Liver (tissue), 9 donors: ENCODE data around the gene HMX2. TPM values are rescaled to one million over a fixed set of nuclear protein-coding genes. Genes with fewer than 3 reads are reported as not detected.

Source experiments
- DNase-seq: peaks from one replicate; pipeline ENCODE4 v3.0.0-alpha.2; 2017; ENCODE audit warnings: low spot score
- H3K27ac ChIP-seq, 2 donors: one replicate each; pipeline ENCODE4 v1.7.0; 2013; ENCODE audit warnings: inconsistent platforms in 2 of 2, low read length in 2 of 2, control low read depth in 1 of 2, low read depth in 1 of 2, mild to moderate bottlenecking in 1 of 2
- H3K27me3 ChIP-seq, 4 donors: one replicate each; pipeline versions ENCODE4 v1.6.1 to v1.7.0; 2013; ENCODE audit warnings: low read length in 3 of 4, inconsistent platforms in 1 of 4, mild to moderate bottlenecking in 1 of 4, moderate library complexity in 1 of 4; ENCODE audit not compliant: control insufficient read depth in 4 of 4, insufficient read depth in 4 of 4
- H3K36me3 ChIP-seq, 4 donors: one replicate each; pipeline versions ENCODE4 v1.6.1 to v1.7.0; 2013; ENCODE audit warnings: low read length in 3 of 4, mild to moderate bottlenecking in 3 of 4, low read depth in 1 of 4, moderate library complexity in 1 of 4; ENCODE audit not compliant: control insufficient read depth in 4 of 4, insufficient read depth in 3 of 4
- H3K4me1 ChIP-seq, 4 donors: one replicate each; pipeline versions ENCODE4 v1.6.1 to v1.7.0; 2013; ENCODE audit warnings: low read length in 3 of 4, mild to moderate bottlenecking in 3 of 4, moderate library complexity in 1 of 4; ENCODE audit not compliant: control insufficient read depth in 4 of 4, insufficient read depth in 4 of 4
- H3K4me3 ChIP-seq, 3 donors: one replicate each; pipeline versions ENCODE4 v1.6.1 to v1.7.0; 2013; ENCODE audit warnings: low read length in 3 of 3, control low read depth in 1 of 3, low read depth in 1 of 3, mild to moderate bottlenecking in 1 of 3
- H3K9ac ChIP-seq, 2 donors: one replicate each; pipeline ENCODE4 v1.7.0; 2013; ENCODE audit warnings: low read length in 2 of 2, mild to moderate bottlenecking in 2 of 2, moderate library complexity in 2 of 2, control low read depth in 1 of 2, low read depth in 1 of 2
- H3K9me3 ChIP-seq, 4 donors: one replicate each; pipeline versions ENCODE4 v1.6.1 to v1.7.0; 2013; ENCODE audit warnings: low read length in 3 of 4; ENCODE audit not compliant: control insufficient read depth in 4 of 4
- EGR1 ChIP-seq, 2 donors: IDR thresholded peaks; 2 replicates each; pipeline ENCODE4 v1.6.1; 2016 to 2018; ENCODE audit warnings: antibody characterized with exemption in 2 of 2, low read depth in 2 of 2
- FOXA1 ChIP-seq: IDR thresholded peaks from 2 replicates; pipeline ENCODE4 v1.6.1; 2016; ENCODE audit warnings: antibody characterized with exemption
- FOXA2 ChIP-seq: IDR thresholded peaks from 2 replicates; pipeline ENCODE4 v1.6.1; 2016; ENCODE audit warnings: antibody characterized with exemption
- GABPA ChIP-seq, 2 donors: IDR thresholded peaks in 1 of 2; conservative IDR thresholded peaks in 1 of 2; 2 replicates each; pipeline ENCODE4 v1.6.1; 2016; ENCODE audit warnings: antibody characterized with exemption in 2 of 2, mild to moderate bottlenecking in 1 of 2, moderate library complexity in 1 of 2
- HNF4A ChIP-seq, 2 donors: conservative IDR thresholded peaks; 2 replicates each; pipeline ENCODE4 v1.6.1; 2016; ENCODE audit warnings: antibody characterized with exemption in 2 of 2, mild to moderate bottlenecking in 2 of 2
- NR2F2 ChIP-seq: IDR thresholded peaks from 2 replicates; pipeline ENCODE4 v1.6.1; 2016; ENCODE audit warnings: antibody characterized with exemption
- RAD21 ChIP-seq, 2 donors: IDR thresholded peaks; 2 replicates each; pipeline ENCODE4 v1.6.1; 2016; ENCODE audit warnings: antibody characterized with exemption in 2 of 2, mild to moderate bottlenecking in 2 of 2
- RXRA ChIP-seq, 2 donors: IDR thresholded peaks; 2 replicates each; pipeline ENCODE4 v1.6.1; 2017 to 2018; ENCODE audit warnings: antibody characterized with exemption in 2 of 2, mild to moderate bottlenecking in 1 of 2
- SP1 ChIP-seq: IDR thresholded peaks from 2 replicates; pipeline ENCODE4 v1.6.1; 2018; ENCODE audit warnings: antibody characterized with exemption, mild to moderate bottlenecking
- TAF1 ChIP-seq: conservative IDR thresholded peaks from 2 replicates; pipeline ENCODE4 v1.6.1; 2016; ENCODE audit warnings: antibody characterized with exemption, mild to moderate bottlenecking
- WGBS: extraction: QIAGEN DNeasy Blood & Tissue Kit; methylation state at CpG from one replicate; pipeline ENCODE4 v1.1.7; 2013; 5-methylcytosine and 5-hydroxymethylcytosine counted together
- polyA plus RNA-seq, 2 donors: library from polyadenylated mRNA; stranded (reverse) in 1 of 2; unstranded in 1 of 2; fragments of 200-250 nt in 1 of 2; fragments of >200 nt in 1 of 2; fragmentation: Nextera tagmentation in 1 of 2; extraction: Ambion mirVana in 1 of 2; gene quantifications; one replicate each; pipeline versions ENCODE4 v1.2.1 to v1.2.3, GENCODE V29; 2013 to 2015
- total RNA-seq, 2 donors: library from RNA; depleted of rRNA; stranded (reverse); fragments of >200 nt; gene quantifications; one replicate each; pipeline ENCODE4 v1.2.3, GENCODE V29; 2014
- TF ChIP-seq, protein P1 (sequence below): fragments of 150-350 bp; IDR thresholded peaks from 2 replicates; pipeline ENCODE4 v1.5.1; 2017; ENCODE audit warnings: improper control_type of control experiment, low read depth, low read length; ENCODE audit not compliant: missing input control
- TF ChIP-seq, protein P2 (sequence below): IDR thresholded peaks from 2 replicates; pipeline ENCODE4 v1.6.1; 2016; ENCODE audit warnings: antibody characterized with exemption, mild to moderate bottlenecking
- TF ChIP-seq, protein P3 (sequence below): IDR thresholded peaks from 2 replicates; pipeline ENCODE4 v1.6.1; 2016; ENCODE audit warnings: antibody characterized with exemption
- TF ChIP-seq, protein P4 (sequence below): IDR thresholded peaks from 2 replicates; pipeline ENCODE4 v1.6.1; 2016; ENCODE audit warnings: antibody characterized with exemption
- TF ChIP-seq, protein P5 (sequence below): IDR thresholded peaks from 2 replicates; pipeline ENCODE4 v1.6.1; 2016; ENCODE audit warnings: antibody characterized with exemption
- donor health status: healthy.
- donor health status: healthy.
- donor health status: healthy.
- donor health status: healthy.
- donor health status: healthy.

Gene HMX2
- total and polyA plus RNA-seq, 4 donors = not detected

DNA sequence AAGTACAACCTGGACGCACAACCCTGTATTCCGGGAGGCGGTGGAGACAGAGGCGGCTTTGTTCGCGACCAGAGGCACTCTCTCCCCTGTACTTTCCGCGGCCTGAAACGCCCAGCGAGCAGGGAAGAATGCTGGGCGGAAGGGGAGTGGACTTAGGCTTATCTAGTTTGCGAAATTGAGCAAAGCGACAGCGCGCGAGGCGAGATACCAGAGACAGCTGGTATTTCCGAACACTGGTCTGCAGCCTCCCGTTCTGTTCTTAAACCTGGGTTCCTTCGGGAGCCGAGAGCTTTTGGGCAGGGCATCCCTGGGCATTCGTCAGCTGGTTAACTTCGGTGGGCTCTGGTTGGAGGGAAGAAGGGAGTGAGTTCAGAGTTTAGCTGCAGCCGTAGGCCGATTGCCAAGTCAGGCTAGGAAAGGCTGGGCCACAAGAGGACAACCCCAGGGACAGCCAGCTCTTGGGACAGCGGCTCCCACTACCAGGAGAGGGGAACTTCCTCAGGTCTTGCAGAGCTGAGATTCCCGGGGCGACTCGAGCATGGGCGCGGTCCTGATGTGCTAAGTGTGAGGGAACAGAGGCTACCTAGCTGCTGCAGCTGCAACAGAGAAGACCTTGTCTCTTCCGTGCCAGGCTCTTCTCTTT lies 8.3 kb upstream of the HMX2 start (continued):
- TF ChIP-seq, protein P1, sequence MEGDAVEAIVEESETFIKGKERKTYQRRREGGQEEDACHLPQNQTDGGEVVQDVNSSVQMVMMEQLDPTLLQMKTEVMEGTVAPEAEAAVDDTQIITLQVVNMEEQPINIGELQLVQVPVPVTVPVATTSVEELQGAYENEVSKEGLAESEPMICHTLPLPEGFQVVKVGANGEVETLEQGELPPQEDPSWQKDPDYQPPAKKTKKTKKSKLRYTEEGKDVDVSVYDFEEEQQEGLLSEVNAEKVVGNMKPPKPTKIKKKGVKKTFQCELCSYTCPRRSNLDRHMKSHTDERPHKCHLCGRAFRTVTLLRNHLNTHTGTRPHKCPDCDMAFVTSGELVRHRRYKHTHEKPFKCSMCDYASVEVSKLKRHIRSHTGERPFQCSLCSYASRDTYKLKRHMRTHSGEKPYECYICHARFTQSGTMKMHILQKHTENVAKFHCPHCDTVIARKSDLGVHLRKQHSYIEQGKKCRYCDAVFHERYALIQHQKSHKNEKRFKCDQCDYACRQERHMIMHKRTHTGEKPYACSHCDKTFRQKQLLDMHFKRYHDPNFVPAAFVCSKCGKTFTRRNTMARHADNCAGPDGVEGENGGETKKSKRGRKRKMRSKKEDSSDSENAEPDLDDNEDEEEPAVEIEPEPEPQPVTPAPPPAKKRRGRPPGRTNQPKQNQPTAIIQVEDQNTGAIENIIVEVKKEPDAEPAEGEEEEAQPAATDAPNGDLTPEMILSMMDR = no peak
- TF ChIP-seq FOXA2 (no peak), SP1 (no peak), GABPA (IDR thresholded peaks at IDR 0.05 in 1 of 2, conservative IDR thresholded peaks at IDR 0.05 in 1 of 2) (peak in 1 of 2 donors; percentile 72)

DNA sequence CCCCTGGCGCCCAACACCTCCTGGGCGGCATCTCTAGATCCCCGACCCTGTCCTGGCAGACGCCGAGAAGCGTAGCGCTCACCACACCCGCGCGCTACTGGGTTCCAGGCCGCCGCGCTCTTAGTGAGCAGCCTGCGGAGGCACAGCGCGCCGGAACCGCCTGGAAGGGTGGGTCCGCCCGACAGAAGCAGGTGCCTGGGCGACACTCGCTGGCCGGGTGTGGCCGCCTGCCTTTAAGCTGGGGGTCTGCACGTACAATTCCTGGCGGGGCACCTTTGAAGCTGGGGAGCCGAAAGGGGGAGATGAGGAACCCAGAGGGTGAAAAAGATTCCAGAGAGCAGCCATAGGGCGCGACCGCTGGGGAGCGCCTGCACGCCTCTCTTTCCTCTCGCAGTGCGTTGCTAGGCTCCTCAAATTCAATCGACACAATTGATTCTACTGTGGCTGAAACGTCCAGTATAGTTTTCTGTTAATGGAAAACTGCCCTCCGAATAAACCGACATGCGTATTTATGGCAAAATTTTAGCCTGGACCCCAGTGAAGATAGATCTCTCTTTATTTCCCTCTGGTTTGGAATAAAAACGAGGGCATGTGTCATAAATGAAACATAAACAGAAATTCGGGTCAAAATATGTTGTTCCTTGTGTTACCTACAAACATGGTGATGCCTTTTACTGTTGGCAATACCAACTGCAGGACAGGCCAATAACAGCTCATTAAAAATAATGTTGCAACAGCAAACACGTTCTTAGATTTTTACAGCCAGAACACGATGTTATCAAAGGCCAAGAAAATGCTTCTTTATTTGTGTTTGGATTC lies 7.6 kb upstream of the HMX2 start:
- Histone ChIP-seq H3K4me3 (no peak overlapping the region), H3K4me1 (peaks cover 14 to 29% (median 23%) of the 10 kb centered on the region in 4 donors), H3K36me3 (no peaks in the 10 kb centered on the region), H3K9me3 (no peaks in the 10 kb centered on the region), H3K27ac (no peak overlapping the region), H3K9ac (no peak overlapping the region), H3K27me3 (peaks cover 15 to 28% (median 25%) of the 10 kb centered on the region in 4 donors)
- 5% methylated on average over 43 of the region's 43 CpGs for WGBS
- TF ChIP-seq, protein P2, sequence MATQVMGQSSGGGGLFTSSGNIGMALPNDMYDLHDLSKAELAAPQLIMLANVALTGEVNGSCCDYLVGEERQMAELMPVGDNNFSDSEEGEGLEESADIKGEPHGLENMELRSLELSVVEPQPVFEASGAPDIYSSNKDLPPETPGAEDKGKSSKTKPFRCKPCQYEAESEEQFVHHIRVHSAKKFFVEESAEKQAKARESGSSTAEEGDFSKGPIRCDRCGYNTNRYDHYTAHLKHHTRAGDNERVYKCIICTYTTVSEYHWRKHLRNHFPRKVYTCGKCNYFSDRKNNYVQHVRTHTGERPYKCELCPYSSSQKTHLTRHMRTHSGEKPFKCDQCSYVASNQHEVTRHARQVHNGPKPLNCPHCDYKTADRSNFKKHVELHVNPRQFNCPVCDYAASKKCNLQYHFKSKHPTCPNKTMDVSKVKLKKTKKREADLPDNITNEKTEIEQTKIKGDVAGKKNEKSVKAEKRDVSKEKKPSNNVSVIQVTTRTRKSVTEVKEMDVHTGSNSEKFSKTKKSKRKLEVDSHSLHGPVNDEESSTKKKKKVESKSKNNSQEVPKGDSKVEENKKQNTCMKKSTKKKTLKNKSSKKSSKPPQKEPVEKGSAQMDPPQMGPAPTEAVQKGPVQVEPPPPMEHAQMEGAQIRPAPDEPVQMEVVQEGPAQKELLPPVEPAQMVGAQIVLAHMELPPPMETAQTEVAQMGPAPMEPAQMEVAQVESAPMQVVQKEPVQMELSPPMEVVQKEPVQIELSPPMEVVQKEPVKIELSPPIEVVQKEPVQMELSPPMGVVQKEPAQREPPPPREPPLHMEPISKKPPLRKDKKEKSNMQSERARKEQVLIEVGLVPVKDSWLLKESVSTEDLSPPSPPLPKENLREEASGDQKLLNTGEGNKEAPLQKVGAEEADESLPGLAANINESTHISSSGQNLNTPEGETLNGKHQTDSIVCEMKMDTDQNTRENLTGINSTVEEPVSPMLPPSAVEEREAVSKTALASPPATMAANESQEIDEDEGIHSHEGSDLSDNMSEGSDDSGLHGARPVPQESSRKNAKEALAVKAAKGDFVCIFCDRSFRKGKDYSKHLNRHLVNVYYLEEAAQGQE = no peak
- TF ChIP-seq, protein P3, sequence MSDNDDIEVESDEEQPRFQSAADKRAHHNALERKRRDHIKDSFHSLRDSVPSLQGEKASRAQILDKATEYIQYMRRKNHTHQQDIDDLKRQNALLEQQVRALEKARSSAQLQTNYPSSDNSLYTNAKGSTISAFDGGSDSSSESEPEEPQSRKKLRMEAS = no peak
- TF ChIP-seq GABPA (IDR thresholded peaks at IDR 0.05 in 1 of 2, conservative IDR thresholded peaks at IDR 0.05 in 1 of 2) (no peak), EGR1 (IDR thresholded peaks at IDR 0.05; ENCODE audit: low read depth in 2 of 2) (no peak)
- TF ChIP-seq, protein P4, sequence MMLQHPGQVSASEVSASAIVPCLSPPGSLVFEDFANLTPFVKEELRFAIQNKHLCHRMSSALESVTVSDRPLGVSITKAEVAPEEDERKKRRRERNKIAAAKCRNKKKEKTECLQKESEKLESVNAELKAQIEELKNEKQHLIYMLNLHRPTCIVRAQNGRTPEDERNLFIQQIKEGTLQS = no peak
- DNase-seq = no peak

DNA sequence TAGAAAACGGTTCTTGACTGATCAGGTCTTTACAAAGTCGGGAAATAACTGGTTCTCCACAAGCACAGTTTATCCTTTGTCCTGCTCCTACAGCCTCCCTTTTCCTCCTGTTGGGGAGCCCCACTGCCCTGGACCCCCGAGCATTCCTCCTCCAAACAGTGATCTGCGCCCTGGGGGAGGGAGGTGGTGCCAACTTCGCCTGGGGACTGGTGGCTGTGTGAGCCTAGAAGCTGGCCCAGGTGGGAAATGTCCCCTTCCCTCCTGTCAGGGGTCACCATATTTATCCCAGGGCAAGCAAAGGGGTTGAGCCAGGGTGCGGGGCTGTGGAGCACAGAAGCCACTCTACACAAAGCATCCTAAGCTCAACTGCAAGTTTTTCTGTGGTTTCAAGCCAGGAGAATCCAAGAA lies 6.9 kb upstream of the HMX2 start:
- H3K4me3 ChIP-seq = no peak overlapping the region
- WGBS = 8% methylated on average over 6 of the region's 6 CpGs
- peaks cover 14 to 28% (median 20%) of the 10 kb centered on the region in 4 donors for H3K4me1 ChIP-seq
- TF ChIP-seq HNF4A (conservative IDR thresholded peaks at IDR 0.05) (no peak), SP1 (no peak), NR2F2 (no peak), TAF1 (no peak), RXRA (IDR thresholded peaks at IDR 0.05) (no peak), RAD21 (IDR thresholded peaks at IDR 0.05) (no peak), FOXA1 (no peak), GABPA (IDR thresholded peaks at IDR 0.05 in 1 of 2, conservative IDR thresholded peaks at IDR 0.05 in 1 of 2) (no peak)
- TF ChIP-seq, protein P2 = no peak
- TF ChIP-seq, protein P4 = no peak
- TF ChIP-seq, protein P5, sequence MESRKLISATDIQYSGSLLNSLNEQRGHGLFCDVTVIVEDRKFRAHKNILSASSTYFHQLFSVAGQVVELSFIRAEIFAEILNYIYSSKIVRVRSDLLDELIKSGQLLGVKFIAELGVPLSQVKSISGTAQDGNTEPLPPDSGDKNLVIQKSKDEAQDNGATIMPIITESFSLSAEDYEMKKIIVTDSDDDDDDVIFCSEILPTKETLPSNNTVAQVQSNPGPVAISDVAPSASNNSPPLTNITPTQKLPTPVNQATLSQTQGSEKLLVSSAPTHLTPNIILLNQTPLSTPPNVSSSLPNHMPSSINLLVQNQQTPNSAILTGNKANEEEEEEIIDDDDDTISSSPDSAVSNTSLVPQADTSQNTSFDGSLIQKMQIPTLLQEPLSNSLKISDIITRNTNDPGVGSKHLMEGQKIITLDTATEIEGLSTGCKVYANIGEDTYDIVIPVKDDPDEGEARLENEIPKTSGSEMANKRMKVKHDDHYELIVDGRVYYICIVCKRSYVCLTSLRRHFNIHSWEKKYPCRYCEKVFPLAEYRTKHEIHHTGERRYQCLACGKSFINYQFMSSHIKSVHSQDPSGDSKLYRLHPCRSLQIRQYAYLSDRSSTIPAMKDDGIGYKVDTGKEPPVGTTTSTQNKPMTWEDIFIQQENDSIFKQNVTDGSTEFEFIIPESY = no peak

More for the DNA sequence above, 6.9 kb upstream of the HMX2 start:
- no peak overlapping the region for H3K27ac ChIP-seq
- no peak overlapping the region for H3K9ac ChIP-seq
- no peaks in the 10 kb centered on the region for H3K36me3 ChIP-seq
- no peaks in the 10 kb centered on the region for H3K9me3 ChIP-seq
- no peak for DNase-seq
- peaks cover 18 to 31% (median 25%) of the 10 kb centered on the region in 4 donors for H3K27me3 ChIP-seq
